ENCODE data around the gene DLD.
A peak's percentile ranks its signal among the peaks of the same experiment; 100 is the strongest.
"Not testable (repeated sequence)": the region's sequence is repeated elsewhere in the genome, so short reads cannot be mapped to it uniquely, and the experiment has no call there.

The DLD gene

DNA sequence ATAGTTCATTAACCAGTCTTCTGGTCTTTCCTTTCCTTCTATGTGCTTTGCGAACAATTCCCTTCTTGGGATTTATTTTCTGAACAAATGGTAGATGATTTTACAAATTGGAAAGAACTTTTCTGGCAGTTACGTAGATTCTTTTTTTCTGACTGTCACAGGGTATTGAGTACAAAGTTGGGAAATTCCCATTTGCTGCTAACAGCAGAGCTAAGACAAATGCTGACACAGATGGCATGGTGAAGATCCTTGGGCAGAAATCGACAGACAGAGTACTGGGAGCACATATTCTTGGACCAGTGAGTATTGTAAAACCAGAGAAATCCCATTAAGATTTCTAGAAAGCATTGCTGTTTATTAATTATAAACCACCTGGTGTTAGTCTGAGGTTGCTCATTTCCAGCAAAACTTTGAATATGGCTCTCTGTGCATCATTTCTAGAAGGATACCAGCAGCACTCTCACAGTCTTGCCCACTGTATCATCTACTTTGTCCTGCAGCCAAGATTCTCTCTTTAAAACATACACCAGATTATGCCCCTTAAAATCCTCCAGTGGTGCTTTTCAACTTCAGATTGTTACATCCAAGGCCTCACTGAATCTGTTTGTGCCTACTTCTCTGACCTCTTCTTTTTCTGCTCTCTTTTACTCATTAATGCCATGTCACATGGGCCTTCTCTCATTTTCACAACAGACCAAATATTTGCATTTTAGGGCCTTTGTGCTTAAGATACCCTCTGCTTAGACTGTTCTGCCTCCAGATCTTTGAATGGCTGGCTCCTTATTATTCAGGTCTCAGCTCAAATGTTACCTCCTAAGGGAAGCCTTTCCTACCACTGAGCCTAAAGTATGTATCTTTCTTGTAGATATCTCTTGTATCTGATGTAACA lies 27.0 kb downstream of the DLD start:
- no peak for DNase-seq

DNA sequence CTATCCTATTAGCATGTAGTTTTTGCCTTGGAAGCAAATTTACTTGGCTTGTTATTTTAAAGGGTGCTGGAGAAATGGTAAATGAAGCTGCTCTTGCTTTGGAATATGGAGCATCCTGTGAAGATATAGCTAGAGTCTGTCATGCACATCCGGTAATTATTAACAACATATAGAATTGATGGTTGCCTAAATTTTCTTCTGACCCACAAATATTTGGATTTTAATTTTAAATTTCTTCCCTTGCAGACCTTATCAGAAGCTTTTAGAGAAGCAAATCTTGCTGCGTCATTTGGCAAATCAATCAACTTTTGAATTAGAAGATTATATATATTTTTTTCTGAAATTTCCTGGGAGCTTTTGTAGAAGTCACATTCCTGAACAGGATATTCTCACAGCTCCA lies 28.0 kb downstream of the DLD start:
- DNase-seq = no peak

DNA sequence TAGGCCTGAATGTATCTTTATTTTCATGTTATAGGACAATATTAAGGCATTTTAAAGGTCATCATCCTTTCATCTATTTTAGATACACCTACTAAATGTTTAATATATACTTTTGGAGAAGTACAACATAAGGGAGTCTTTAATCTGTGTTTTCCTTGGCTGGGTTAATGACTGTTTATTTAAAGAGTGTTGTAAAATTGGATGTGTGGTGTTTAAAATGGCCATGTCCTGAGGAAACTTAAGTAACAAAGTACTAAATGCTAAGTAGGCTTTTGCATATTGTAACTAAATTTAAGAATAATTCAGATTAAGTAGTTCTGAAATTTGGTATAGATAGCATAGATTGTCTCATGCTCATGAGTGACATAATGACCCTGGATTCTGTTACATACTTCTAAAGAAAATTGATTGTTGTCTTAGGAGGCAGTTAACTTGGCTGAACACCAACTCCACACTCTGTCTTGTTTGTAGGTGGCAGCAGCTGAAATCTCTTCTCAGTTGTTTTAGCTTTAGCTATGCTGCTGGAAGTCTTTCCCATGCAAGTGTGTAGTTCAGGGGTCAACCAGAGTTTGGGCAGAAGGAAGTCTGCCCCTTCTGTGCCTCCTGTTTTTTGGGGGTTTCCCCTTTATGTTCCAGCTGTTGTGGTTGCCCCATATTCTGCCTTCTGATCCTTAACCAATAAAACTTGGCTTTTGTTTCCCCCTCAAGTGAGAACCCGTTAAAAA lies 29.2 kb downstream of the DLD start:
- no peak for DNase-seq

DNA sequence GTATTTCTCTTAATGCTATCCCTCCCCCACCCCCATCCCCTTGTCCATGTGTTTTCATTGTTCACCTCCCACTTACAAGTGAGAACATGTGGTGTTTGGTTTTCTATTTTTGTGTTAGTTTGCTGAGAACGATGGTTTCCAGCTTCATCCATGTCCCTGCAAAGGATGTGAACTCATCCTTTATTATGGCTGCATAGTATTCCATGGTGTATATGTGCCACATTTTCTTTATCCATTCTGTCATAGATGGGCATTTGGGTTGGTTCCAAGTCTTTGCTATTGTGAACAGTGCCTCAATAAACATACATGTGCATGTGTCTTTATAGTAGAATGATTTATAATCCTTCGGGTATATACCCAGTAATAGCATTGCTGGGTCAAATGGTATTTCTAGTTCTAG lies 30.8 kb downstream of the DLD start:
- DNase-seq = not testable (repeated sequence)

DNA sequence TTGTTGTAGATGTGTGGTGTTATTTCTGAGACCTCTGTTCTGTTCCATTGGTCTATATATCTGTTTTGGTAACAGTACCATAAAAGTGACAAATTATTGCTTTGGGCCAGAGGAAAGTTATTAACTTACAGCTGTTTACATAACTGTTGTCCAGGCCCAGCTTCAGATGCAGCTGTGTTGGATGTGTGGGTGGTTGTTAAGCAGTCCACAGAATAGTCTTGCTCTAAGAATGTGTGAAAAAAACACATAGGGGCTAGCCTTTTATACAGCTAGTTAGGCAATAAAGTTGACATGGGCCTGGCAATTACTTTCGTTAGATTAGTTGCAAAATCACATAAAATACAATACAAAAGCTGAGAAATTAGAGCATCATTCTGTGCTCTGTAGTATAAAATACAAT lies 31.9 kb downstream of the DLD start:
- DNase-seq = no peak

DNA sequence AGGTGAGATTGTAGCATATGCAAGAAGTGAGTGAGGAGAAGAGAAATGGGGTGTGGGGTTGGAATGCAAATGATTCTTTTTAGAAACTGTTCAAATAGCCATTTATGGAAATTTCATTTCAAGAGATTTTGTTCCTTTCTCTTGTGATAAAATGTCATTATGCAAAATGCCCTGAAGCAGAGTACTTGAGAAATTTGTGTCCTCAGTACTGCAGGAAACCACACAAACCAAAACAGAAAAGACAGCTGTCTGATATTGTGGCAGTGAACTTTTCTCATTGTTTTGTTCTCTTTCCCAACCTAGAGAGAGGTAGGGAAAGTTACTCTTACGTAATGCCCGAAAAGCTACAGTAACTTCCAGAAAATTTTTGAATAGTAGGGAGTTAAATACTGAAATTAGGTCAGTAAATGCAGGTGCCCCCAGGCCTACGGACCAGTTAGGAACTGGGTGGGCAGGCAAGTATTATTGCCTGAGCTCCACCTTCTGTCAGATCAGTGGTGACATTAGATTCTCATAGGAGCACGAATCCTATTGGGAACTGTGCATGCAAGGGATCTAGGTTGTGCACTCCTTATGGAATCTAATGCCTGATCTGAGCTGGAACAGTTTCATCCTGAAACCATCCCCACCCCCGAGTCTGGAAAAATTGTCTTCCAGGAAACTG lies 34.0 kb downstream of the DLD start:
- DNase-seq = peak in 1 of 5 experiments; percentile 49

DNA sequence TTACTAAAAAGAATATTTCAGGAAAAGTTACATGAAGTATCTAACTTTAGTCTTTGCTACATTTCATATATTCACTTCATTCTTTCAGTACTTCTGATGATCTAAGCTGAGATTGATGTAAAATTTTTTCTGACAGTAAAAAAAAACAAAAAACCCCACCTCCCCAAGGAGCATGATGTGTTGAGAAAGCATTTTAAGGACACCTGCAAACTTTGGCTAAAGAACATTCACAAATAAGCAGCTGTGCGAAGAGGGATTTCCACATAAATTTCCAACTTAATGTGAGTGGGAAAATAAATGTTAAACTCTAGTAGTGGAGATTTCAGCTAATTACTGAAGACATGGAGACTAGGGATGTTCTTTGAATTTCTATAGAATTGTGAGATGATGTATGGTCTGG lies 35.5 kb downstream of the DLD start:
- no peak for DNase-seq

DNA sequence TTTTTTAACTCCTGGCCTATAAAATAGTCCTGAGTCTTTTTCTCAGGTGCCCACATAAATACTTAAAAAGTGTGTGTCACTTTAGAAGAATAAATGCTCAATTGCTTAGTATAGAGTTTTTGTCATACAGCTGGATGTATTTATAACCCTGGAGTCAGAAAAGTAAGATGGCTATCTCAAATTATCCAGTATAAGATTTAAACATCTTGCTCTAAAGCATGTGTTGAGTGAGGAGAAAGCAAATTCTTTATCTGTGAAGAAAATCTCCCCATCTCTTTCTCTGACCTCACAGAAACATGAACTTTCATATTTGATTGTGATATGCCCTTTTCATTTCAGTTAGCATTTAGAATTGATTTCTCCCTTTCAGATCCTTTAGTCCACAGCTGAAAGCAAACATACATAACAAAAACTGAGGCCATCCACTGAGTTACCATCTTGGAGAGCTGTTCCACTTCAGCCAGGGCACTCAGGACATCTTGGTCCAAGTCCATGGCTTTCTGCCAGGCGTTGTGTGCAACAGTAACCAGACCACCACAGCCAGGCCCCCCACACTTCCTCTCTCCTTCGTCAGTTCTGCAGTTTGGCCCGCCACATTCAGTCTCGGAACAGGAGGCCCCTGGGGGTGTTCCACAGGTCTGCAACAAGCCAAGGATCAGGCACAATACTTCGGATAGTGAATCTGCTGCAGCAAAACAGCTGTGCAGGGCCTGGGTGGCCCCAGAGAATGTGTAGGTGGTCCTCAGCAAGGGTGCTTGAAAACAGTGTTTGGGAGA lies 40.9 kb downstream of the DLD start:
- peak in 1 of 5 experiments; percentile 40 for DNase-seq

DNA sequence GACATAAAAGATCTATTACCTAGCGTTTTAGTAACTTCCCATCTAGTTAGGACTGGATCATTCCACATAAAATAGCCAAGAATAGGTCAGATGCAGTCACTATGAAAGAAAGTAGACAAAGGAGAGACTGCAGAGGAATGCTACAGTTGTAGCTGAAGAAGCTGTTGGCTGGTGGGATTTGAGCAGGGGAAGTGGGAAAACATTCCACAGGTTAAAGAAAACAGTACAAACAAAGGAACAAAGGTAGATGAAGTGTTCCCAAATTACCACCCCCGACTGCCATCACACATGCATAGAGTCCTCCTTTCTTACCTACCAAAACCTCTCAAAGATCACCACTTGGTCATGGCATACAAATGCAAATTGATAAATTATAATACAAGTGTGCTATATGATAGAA lies 41.8 kb downstream of the DLD start:
- no peak for DNase-seq

DNA sequence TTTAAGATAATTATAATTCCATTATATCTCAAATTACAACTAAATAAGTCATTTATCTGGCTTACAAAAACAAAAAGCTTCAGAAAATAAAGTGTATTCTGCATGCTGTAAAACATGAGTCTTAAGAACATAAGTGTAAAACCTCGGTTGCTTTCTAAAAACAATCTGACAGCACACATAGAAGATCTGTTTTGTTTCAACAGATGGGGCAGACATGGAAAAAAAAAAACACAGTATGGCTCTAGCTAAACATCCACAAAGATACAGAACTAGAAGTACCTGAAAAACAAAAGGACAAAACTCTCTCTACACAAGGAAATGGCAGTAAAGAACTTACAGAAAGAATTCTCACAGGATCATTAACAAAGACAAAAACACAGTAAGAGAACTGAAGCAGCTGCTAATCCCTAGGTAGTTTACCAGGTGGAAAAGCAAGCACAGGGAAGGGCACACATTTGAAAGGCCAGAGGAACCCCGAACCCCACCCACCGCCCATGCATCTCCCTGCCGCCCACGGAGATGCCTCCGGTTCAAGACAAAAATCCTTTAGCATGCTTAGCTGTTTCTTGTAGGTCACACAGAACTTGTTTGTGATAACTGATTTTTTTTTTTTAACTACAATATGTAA lies 42.5 kb downstream of the DLD start:
- DNase-seq = no peak

DNA sequence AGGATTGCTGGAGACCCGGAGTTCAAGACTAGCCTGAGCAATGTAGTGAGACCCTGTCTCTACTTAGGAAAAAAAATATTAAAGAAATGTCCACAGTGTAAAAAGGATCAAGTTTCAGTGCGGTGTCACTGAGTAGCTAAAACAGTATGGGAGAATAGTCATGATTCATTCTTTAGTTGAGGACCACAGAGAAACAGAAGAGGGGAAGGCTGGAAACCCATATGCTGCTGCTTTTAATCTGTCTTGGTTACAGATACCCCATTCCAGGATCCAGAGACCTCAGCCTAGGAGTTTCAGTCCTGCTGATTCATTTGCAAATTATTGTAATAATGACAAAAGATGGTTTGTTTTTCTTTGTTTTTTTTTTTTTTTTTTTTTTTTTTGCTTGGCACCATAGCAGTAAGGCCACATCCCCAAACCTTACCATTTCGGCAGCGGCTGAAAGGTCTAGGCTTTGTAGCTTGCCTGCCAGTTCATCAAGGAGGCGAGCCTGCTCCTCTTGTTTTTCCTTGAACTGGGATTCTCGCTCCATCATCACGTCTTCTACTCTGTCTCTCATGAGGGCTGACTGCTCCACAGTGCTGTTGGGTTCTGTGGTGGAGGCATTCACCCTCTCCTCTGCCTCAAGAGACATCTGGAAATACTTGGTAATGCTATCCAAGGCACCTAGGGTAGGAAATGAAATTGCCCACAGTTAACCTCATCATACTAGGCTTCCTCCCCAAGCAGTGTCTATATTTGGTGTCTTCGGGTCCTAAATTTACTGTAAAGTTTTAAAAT lies 44.2 kb downstream of the DLD start:
- DNase-seq = no peak

DNA sequence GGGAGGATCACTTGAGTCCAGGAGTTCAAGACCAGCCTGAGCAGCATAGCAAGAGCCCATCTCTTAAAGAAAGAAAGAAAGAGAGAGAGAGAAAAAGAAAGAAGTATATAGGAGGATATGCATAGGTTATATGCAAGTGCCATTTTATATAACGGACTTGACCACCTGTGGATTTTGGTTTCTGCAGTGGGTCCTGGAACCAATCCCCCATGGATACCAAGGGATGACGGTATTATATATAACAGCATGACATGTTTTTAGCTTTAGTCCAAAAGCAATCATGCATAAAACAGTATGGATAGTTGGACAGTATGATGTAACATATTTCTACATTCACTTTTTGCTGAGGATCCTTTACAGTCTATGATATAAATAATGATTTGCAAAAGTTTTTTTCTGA lies 45.3 kb downstream of the DLD start:
- no peak for DNase-seq

DNA sequence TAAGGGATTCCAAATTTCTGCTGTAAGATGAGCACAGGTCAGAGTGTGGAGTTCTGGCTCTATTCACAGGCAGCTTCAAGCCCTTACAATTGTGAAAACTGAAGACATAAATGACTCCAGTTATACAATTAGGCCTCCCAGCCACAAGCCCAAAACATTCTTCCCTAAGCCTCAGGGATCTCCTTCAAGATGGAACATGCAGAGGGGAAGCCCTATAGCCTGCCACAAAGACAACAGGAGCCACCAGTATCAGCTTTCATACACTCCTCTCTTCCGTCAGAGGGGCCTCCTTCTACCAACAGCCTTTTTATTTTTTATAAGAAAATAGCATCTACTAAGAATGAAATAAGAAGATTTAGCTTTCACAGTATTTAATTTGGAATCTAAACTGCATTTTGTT lies 46.5 kb downstream of the DLD start:
- DNase-seq = no peak

DNA sequence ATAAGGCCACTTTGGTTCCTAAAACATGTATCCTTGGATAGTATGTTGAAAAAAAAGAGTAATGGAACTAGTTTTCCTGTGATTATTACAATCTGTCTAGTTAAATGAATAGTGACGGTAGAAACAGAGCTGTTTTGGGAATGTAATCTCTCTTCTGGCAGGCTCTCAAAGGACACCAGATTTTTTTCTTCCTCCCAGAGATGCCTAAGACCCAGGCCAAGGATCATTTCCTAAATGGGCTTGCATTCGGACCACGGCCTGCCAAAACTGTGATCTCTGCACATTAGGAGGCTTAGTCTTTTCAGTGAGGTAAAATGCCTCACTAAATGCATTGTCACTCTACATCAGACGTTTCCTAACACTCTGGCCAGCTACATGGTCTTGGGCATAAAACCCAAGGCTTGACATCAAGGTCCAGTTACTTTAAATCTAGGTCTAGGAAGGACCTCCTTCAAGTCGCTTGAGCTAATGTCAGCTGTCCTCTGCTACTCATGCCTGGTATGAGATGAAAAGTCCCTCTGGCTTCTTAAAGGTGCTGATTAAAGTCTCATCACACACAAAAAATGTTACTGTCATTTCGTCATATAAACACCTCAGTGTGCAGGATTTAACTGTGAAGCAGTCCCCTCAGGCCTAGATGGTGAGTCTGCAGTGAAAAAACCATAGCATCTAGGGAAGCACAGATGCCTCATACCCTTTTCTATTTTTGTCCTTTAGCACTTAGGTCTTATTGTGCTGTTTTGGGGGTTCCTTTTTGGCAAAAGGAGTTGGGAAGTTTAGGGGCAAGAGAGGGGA lies 47.7 kb downstream of the DLD start:
- no peak for DNase-seq

DNA sequence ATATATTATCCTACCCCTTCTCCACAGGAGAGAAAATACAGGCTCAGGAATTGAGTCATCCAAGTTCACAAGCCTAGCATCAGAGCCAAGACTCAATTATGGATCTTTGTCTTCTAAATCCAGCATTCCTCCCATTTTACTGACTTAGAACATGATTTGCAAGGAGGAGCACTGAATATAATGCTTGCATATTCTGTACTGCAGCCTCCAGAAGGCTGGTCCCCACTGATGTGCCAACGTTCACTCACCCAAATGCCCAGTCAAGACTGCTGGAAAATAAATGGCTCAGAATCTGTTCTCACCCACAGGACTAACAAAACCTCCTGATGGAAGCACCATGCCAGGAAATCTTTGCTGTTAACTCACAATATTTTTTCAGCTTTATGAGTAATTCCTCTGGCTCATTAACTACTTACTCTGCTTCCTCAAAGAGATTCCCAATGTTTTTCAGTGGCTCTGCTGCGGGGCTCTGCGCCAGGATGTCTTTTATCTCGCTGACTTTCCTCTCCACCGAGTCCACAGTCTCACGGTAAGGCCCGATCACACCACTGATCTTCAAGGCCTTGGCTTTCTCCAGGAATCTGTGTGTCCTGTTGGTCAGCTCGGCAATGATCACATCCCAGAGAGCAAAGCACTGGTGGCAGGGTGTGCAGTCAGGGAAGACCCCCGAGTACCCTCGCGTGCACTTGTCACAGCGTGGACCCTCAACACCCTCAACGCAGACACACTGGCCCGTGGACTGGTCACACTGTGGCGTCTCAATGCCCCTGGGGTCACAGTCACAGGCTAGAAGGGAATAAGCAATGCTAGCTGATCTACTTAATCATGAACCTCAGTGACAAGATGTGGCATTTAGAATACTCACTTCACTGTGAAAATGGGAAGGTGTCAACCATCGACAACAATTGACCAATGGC lies 48.8 kb downstream of the DLD start:
- DNase-seq = no peak

DNA sequence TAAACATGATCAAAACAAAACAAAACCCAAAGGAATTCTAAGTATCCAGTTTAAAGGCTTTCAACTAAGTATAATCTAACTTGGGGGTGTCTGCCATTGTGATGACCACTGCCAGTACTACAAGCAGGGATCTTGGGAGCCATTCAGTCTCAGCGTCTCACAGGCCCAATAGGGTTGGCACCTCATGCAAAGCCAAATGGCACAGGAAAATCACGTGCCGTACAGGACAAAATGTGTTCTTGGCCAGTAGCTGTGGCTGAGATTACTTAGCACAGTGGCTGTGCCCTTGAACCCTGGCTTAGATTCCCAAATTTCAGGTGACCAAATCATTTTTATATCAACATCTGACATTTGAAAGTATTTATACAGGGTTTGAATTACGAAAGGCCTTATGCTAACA lies 50.0 kb downstream of the DLD start:
- no peak for DNase-seq

DNA sequence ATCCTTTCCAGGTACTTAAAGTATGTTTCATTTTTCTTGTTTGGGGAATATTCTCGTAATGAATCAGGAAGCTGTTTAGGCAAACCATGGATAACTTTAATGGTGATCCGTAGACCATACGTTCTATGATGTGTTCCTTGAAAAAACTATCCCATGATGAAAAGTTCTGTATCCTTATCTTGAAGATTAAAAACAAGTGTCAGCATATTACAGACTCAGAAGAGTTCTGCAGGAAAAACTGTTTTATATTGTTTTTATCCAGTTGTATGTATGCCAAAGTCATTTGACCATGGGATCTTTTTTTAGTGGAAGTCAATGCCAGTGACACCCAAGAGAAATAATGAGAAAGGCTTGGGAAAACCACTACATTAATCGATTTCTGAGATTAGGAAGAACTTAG lies 52.0 kb downstream of the DLD start:
- no peak for DNase-seq

DNA sequence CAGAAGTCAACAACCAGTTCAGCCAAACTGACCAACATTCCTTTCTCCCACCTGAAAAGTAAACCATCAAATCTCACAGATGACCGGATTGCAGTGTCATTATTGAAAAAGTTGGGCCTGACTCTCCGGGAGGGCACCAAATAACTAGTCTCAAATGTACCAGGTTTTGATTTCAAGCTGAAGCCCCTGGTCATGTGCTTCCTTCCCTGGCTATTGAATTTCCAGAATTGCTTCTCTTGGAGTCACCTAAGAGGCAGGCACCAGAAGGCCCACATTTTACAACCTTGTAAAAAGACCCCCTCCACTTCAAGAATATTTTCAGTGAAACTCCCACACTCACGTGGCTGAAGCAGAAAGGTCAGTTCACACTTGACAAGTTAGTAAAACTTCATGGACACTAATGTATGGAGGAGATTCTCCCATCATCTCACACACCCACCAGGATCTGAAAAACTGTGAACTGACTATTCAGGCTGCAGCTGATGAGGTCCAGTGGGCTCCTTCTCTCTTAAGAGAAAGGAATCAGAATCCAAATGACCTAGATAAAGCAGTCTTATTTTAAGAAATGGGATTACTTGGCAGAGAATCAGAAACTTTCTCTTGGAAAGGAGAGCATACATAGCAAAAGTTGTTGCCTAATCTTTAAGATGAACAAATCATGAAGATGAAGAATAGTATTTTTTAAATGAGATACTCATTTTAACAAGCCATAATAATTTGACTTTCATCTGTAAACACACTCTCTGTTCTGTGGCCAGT lies 53.6 kb downstream of the DLD start:
- DNase-seq = no peak

DNA sequence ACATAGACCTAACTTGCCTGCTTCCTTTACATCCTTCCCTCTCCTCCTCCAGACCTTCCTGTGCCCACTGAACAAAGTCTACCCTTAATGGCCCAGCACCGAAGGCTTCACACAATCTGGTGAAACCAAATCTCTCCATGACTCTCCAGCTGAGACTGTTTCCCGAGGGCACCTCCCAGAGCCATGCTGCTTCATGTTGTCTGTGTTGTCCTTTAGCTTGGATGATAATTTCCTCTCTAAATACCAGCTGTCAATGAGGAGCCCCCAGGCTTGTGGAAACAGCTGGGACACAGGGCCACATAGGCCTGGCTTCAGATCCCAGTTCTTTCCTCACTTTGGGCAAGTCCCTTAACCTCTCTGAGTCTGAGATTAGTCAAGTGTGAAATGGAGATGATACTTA lies 54.3 kb downstream of the DLD start:
- DNase-seq = no peak

Measured in T-helper 2 cell (primary cell).